PC-9 (cell line): ENCODE measurements around the gene DEAF1. TPM values are rescaled to one million over a fixed set of nuclear protein-coding genes. Genes with fewer than 3 reads are reported as not detected.

Experiments
- BruUV-seq: library from RNA; stranded (reverse); fragments of 400-500 nt; replicated peaks from 2 replicates; lab custom pipeline; 2021; lab: Mats Ljungman, UMichigan
- CTCF ChIA-PET: fragments of 300-600 bp; sonication (Branson Sonifier 250); formaldehyde crosslinking; loops from one replicate; lab custom pipeline; 2022; ENCODE audit warnings: antibody characterized with exemption; lab: Charles Lee
- POLR2A ChIA-PET: fragments of 300-600 bp; sonication (Branson Sonifier 250); formaldehyde crosslinking; loops from one replicate; lab custom pipeline; 2022; ENCODE audit warnings: antibody characterized with exemption; ENCODE audit not compliant: unreplicated experiment; lab: Charles Lee
- DNase-seq, 2 experiments: peaks; one replicate each; pipeline versions ENCODE4 v3.0.0 to v3.0.0-alpha.2; 2015 to 2022; ENCODE audit warnings: mixed read lengths in 1 of 2
- H2AFZ ChIP-seq: fragments of 200-600 bp; sonication (generic); 2 replicates; pipeline ENCODE4 v1.8.1; 2017; ENCODE audit warnings: antibody characterized with exemption
- H3F3A ChIP-seq: fragments of 200-600 bp; sonication (generic); 2 replicates; pipeline ENCODE4 v1.8.1; 2017; ENCODE audit warnings: antibody characterized with exemption, mild to moderate bottlenecking, low read depth; ENCODE audit not compliant: insufficient read depth
- H3K27ac ChIP-seq: fragments of 200-600 bp; sonication (generic); 2 replicates; pipeline ENCODE4 v1.6.1; 2016; ENCODE audit warnings: mixed run types
- H3K27me3 ChIP-seq: fragments of 200-600 bp; sonication (generic); 2 replicates; pipeline ENCODE4 v1.6.1; 2016; ENCODE audit warnings: low read depth, mixed run types; ENCODE audit not compliant: insufficient read depth
- H3K36me3 ChIP-seq: fragments of 200-600 bp; sonication (generic); 2 replicates; pipeline ENCODE4 v1.6.1; 2016; ENCODE audit warnings: low read depth, mixed run types
- H3K4me1 ChIP-seq: fragments of 200-600 bp; sonication (generic); replicated peaks from 2 replicates; pipeline ENCODE4 v1.6.1; 2016; ENCODE audit warnings: mixed run types; ENCODE audit not compliant: insufficient read depth
- H3K4me2 ChIP-seq: fragments of 200-600 bp; sonication (generic); 2 replicates; pipeline ENCODE4 v1.6.1; 2017; ENCODE audit warnings: mixed run types
- H3K4me3 ChIP-seq: fragments of 200-600 bp; sonication (generic); 2 replicates; pipeline ENCODE4 v1.6.1; 2016; ENCODE audit warnings: mixed run types
- H3K79me2 ChIP-seq: fragments of 200-600 bp; sonication (generic); 2 replicates; pipeline ENCODE4 v1.6.1; 2017; ENCODE audit warnings: low read depth, mixed run types
- H3K9me2 ChIP-seq: fragments of 200-600 bp; sonication (generic); 2 replicates; pipeline ENCODE4 v1.8.1; 2017; ENCODE audit warnings: mild to moderate bottlenecking; ENCODE audit not compliant: insufficient read depth
- H3K9me3 ChIP-seq: fragments of 200-600 bp; sonication (generic); 2 replicates; pipeline ENCODE4 v1.8.1; 2016; ENCODE audit warnings: low read depth; ENCODE audit not compliant: insufficient read depth
- H4K20me1 ChIP-seq: fragments of 200-600 bp; sonication (generic); 2 replicates; pipeline ENCODE4 v1.8.1; 2017; ENCODE audit not compliant: insufficient read depth
- CTCF ChIP-seq: fragments of 200-600 bp; sonication (generic); conservative IDR thresholded peaks from 2 replicates; pipeline ENCODE4 v1.6.1; 2017; ENCODE audit warnings: mixed run types, antibody characterized with exemption, mild to moderate bottlenecking, moderate library complexity
- EZH2 ChIP-seq: fragments of 200-600 bp; sonication (generic); IDR thresholded peaks from 2 replicates; pipeline ENCODE4 v1.8.0; 2017; ENCODE audit warnings: antibody characterized with exemption, low read depth
- intact Hi-C: fragments of 100-400 bp; cut with micrococcal nuclease; formaldehyde crosslinking; loops from one replicate; pipeline ENCODE4 v1.10.0; 2022; ENCODE audit not compliant: unreplicated experiment
- total RNA-seq: library from RNA; stranded (reverse); gene quantifications from 2 replicates; pipeline ENCODE4 v1.2.3, GENCODE V29; 2021

Gene DEAF1
- total RNA-seq, 1 experiment from 2014 or later = 36.9 TPM

- Histone ChIP-seq H3K4me1 (no peaks in the 10 kb centered on the region), H2AFZ (no peak overlapping the region), H3K9me2 (no peaks in the 10 kb centered on the region), H3K36me3 (no peaks in the 10 kb centered on the region), H3K27ac (no peak overlapping the region), H3K4me3 (no peak overlapping the region), H3K79me2 (no peaks in the 10 kb centered on the region), H3K27me3 (no peaks in the 10 kb centered on the region), H4K20me1 (no peaks in the 10 kb centered on the region), H3F3A (no peaks in the 10 kb centered on the region; the same call in 1 of the 2 replicates), H3K9me3 (no peaks in the 10 kb centered on the region), H3K4me2 (no peak overlapping the region)
- intact Hi-C loops = no loop called here
- BruUV-seq = no TSS peak
- DNase-seq = no peak
- TF ChIP-seq EZH2 (no peak), CTCF (no peak)
- POLR2A ChIA-PET = no interaction called here
- CTCF ChIA-PET = no interaction called here
These were observed 59.0 kb downstream of the DEAF1 start for GRCh38 chr11:635945-636510.

- Histone ChIP-seq H3K4me3 (no peak overlapping the region), H3K27ac (no peak overlapping the region), H2AFZ (no peak overlapping the region), H3K9me3 (no peaks in the 10 kb centered on the region), H3K79me2 (no peaks in the 10 kb centered on the region), H3K4me1 (no peaks in the 10 kb centered on the region), H3K4me2 (no peak overlapping the region), H3F3A (peaks cover 3% of the 10 kb centered on the region; the same call in 1 of the 2 replicates), H4K20me1 (no peaks in the 10 kb centered on the region), H3K27me3 (no peaks in the 10 kb centered on the region), H3K9me2 (no peaks in the 10 kb centered on the region), H3K36me3 (no peaks in the 10 kb centered on the region)
- POLR2A ChIA-PET = no interaction called here
- TF ChIP-seq CTCF (no peak), EZH2 (no peak)
- intact Hi-C loops = no loop called here
- BruUV-seq = no TSS peak
- no peak for DNase-seq
- CTCF ChIA-PET = no interaction called here
These were observed 64.2 kb downstream of the DEAF1 start for GRCh38 chr11:630871-631270.

GRCh38 chr11:629237-629583 lies 65.8 kb downstream of the DEAF1 start:
- peaks cover 3% of the 10 kb centered on the region; the same call in 1 of the 2 replicates for H3F3A ChIP-seq
- no peak overlapping the region for H3K4me3 ChIP-seq
- intact Hi-C loops = no loop called here
- CTCF ChIA-PET = no interaction called here
- H2AFZ ChIP-seq = no peak overlapping the region
- H3K27ac ChIP-seq = peak overlapping the region; percentile 16; the same call in 1 of the 2 replicates
- H3K27me3 ChIP-seq = no peaks in the 10 kb centered on the region
- no peaks in the 10 kb centered on the region for H3K4me1 ChIP-seq
- no peaks in the 10 kb centered on the region for H3K36me3 ChIP-seq
- no peak for DNase-seq
- TF ChIP-seq EZH2 (no peak), CTCF (no peak)
- BruUV-seq = no TSS peak
- no peak overlapping the region for H3K4me2 ChIP-seq
- no peaks in the 10 kb centered on the region for H3K79me2 ChIP-seq
- H3K9me3 ChIP-seq = no peaks in the 10 kb centered on the region
- no peaks in the 10 kb centered on the region for H4K20me1 ChIP-seq
- no peaks in the 10 kb centered on the region for H3K9me2 ChIP-seq
- POLR2A ChIA-PET = no interaction called here
